GM21528 (cell line): ENCODE data around the gene GLB1L2.

ENCODE experiments used
- ATAC-seq: cut with Tn5 transposase; IDR thresholded peaks from one replicate; pipeline ENCODE4 v1.9.1; 2021; ENCODE audit warnings: mild to moderate bottlenecking, moderate library complexity; ENCODE audit not compliant: unreplicated experiment, low FRiP score

Gene GLB1L2

GRCh38 chr11:134346101-134346975 is 14.6 kb downstream of the GLB1L2 start:
- ATAC-seq = no peak

- ATAC-seq = no peak
Observed at GRCh38 chr11:134346976-134347350, 15.2 kb downstream of the GLB1L2 start.

DNA sequence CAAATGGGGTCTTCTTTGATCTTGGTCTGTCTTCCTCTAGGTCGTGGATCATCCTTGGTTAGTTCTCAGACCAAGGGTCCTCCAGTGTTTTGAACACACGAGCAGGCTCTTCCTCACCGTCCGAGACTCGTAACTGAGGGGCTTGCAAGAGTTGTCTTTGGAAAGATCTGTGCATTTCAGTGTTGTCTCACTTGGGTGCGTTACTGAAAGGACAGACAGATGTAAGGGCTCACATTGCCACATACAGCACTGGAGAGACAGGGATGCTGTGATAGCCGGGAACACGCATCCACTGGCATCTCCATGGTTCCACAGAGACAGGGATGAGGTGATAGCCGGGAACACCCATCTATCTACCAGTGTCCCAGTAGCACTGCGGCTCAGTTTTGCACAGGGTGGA is 15.7 kb downstream of the GLB1L2 start:
- no peak for ATAC-seq

DNA sequence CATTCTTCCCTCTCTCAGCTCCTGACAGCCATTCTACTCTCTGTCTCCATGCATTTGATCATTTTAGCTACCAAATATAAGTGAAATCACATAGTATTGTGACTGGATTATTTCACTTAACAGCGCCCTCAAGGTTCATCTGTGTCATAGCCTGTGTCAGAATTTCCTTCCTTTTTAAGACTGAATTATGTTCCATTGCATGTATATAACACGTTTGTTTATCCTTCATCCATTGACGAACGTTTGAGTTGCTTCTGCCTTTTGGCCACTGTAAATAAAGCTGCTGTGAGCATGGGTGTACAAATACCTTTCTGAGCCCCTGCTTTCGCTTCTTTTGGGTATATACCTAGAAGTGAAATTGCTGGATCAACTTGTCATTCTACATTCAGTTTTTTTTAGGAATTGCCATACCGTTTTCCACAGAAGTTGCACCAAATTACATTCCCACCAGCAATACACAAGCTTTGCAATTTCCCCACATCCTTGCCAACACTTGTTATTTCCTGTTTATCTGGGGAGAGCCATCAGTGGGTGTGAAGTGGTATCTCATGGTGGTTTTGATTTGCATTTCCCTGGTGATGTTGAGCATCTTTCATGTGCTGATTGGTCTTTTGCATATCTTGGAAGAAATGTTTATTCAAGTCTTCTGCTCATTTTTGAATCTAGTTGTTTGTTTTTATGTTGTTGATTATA is 17.5 kb downstream of the GLB1L2 start:
- ATAC-seq = no peak

DNA sequence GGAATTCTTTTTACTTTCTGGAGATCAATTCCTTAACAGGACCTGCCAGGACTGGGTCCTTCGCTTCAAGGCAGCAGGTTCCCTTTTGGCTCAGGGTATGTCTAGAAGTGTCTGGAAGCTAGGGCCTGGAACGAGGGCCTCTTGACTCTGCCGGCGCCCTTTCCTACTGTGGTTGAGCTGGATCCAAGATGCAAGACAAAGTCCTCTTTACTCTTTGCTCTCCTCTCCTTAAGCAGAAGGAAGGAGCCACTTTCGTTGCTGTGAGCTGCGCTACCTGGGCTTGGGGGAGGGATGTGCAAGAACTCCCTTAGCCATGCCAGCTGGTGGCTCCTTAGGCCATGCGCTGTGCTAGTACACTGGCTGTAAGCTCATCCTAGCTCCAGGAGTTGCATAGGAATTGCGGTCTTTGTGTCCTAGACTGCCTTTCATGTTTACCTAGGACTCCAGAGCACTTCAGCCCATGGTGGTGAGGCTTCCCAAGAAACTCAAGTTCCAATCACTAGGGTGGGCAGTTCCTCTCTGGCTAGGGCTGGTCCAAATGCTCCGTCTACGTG is 18.1 kb downstream of the GLB1L2 start:
- no peak for ATAC-seq

DNA sequence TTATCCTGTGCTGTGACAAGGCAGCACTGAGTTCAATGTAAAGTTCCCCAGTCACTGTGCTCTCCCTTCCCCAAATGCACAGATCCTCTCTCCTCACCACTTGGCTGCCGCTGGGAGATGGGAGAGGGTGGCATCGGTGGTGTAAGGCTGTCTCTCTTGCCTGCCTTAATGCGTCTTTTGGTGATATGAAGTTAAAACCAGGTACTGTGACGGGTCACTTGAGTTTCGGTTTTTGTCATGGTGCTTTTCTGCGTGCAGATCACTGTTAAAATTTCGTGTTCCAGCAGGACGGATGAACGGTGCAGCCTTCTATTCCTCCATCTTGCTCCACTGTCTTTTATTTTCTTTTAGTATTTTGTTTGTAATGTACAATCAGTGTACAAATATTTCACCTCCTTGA is 18.6 kb downstream of the GLB1L2 start:
- no peak for ATAC-seq

DNA sequence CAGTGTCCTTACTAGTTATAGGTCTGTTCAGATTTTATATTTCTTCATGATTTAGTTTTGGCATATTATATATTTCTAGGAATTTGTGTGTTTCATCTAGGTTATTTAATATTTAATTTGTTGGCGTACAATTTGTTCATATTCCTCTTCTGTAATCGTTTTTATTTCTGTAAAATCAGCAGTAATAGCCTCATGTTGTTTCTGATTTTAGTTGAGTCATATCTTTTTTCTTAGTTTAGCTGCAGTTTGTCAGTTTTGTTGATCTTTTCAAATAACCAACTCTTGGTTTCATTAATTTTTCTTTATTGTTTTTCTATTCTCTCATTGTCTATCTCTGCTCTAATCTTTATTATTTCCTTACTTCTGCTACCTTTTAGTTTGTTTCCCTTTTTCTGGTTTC is 20.3 kb downstream of the GLB1L2 start:
- no peak for ATAC-seq

DNA sequence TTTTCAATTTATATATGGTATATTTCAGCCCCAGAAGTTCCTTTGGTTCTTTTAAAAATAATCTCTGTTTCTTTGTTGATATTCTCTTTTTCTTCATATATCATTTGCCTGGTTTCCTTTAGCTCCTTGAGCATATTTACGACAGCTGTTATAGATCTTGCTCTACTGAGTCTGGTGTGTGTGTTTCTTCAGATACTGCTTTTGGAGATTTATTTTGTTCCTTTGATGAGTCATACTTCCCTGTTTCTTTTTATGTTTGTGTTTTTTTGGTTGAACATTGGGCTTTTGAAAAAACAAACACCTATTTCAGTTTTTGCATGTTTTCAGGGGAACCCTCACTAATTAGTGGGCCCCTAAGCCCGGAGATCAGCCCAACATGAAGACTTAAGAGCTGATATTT is 23.3 kb downstream of the GLB1L2 start:
- no peak for ATAC-seq

GRCh38 chr11:134355656-134356055 is 23.9 kb downstream of the GLB1L2 start:
- no peak for ATAC-seq

GRCh38 chr11:134356656-134357544 is 25.1 kb downstream of the GLB1L2 start:
- ATAC-seq = no peak

DNA sequence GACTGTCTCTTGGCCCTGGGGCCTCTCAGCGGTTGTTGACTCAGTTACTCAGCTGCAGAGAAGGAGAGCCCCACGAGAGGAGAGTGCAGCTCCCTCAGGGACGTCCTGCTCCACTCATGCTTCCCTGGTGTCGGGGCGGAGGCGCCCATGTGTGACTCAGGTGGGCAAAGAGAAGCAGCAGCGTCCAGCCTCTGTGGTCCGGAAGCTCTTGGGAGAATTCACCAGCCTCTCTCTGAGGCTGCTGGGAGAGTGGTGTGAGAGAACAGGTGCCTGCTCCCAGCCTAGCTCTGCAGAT is 25.7 kb downstream of the GLB1L2 start:
- no peak for ATAC-seq

- no peak for ATAC-seq
Observed at GRCh38 chr11:134358165-134358855, 26.5 kb downstream of the GLB1L2 start.

- no peak for ATAC-seq
Observed at GRCh38 chr11:134358856-134359490, 27.2 kb downstream of the GLB1L2 start.

GRCh38 chr11:134359646-134360045 is 27.9 kb downstream of the GLB1L2 start:
- no peak for ATAC-seq

GRCh38 chr11:134360050-134360835 is 28.5 kb downstream of the GLB1L2 start:
- peak; percentile 76 for ATAC-seq

- ATAC-seq = no peak
Observed at GRCh38 chr11:134361661-134362060, 29.9 kb downstream of the GLB1L2 start.

- no peak for ATAC-seq
Observed at GRCh38 chr11:134362192-134362901, 30.6 kb downstream of the GLB1L2 start.

GRCh38 chr11:134363161-134363560 is 31.4 kb downstream of the GLB1L2 start:
- ATAC-seq = no peak
